DND-41 (cell line): ENCODE measurements around the gene EPRS1.
"Not testable (repeated sequence)": the region's sequence is repeated elsewhere in the genome, so short reads cannot be mapped to it uniquely, and the experiment has no call there.

Experiments used
- ATAC-seq: fragments of 200-7000 bp; cut with Tn5 transposase; 3 replicates; pipeline ENCODE4 v1.9.1; 2021; ENCODE audit warnings: low read depth; ENCODE audit not compliant: insufficient read depth
- DNase-seq: peaks from one replicate; pipeline ENCODE4 v3.0.0-alpha.2; 2020
- H2AFZ ChIP-seq: 2 replicates; pipeline ENCODE4 v1.6.0; 2012; ENCODE audit warnings: low read depth, low read length
- H3K27ac ChIP-seq: 2 replicates; pipeline ENCODE4 v1.5.1; 2012; ENCODE audit warnings: low read length, inconsistent platforms
- H3K27me3 ChIP-seq: fragments of 200-600 bp; sonication (generic); 2 replicates; pipeline ENCODE4 v1.6.0; 2012; ENCODE audit warnings: low read length, mild to moderate bottlenecking, inconsistent platforms; ENCODE audit not compliant: insufficient read depth, poor library complexity
- H3K36me3 ChIP-seq: 2 replicates; pipeline ENCODE4 v1.5.1; 2012; ENCODE audit warnings: low read length, inconsistent platforms; ENCODE audit not compliant: insufficient read depth
- H3K4me1 ChIP-seq: 2 replicates; pipeline ENCODE4 v1.5.1; 2012; ENCODE audit warnings: mild to moderate bottlenecking, low read length; ENCODE audit not compliant: insufficient read depth
- H3K4me2 ChIP-seq: 2 replicates; pipeline ENCODE4 v1.6.0; 2012; ENCODE audit warnings: mild to moderate bottlenecking, moderate library complexity, low read length, inconsistent platforms; ENCODE audit not compliant: insufficient read depth
- H3K4me3 ChIP-seq, 2 experiments: fragments of 200-600 bp in 1 of 2; shearing (Covaris generic) in 1 of 2; 2 replicates each; pipeline ENCODE4 v1.5.1; 2012 to 2016; ENCODE audit warnings: inconsistent platforms in 2 of 2, low read length in 2 of 2, mild to moderate bottlenecking in 2 of 2, low read depth in 1 of 2, moderate library complexity in 1 of 2
- H3K79me2 ChIP-seq: 2 replicates; pipeline ENCODE4 v1.6.0; 2012; ENCODE audit warnings: low read length, inconsistent platforms; ENCODE audit not compliant: insufficient read depth
- H3K9ac ChIP-seq: 2 replicates; pipeline ENCODE4 v1.6.0; 2012; ENCODE audit warnings: low read depth, mild to moderate bottlenecking, inconsistent platforms, low read length, moderate library complexity
- H3K9me3 ChIP-seq: 2 replicates; pipeline ENCODE4 v1.5.1; 2012; ENCODE audit warnings: low read length, moderate library complexity, mild to moderate bottlenecking, inconsistent platforms; ENCODE audit not compliant: insufficient read depth, severe bottlenecking
- H4K20me1 ChIP-seq: 2 replicates; pipeline ENCODE4 v1.6.0; 2012; ENCODE audit warnings: low read length; ENCODE audit not compliant: insufficient read depth
- EZH2 ChIP-seq: IDR thresholded peaks from 3 replicates; pipeline ENCODE4 v1.6.1; 2012; ENCODE audit warnings: borderline replicate concordance, low read depth, mild to moderate bottlenecking, moderate library complexity, low read length, inconsistent platforms; ENCODE audit not compliant: severe bottlenecking
- TF ChIP-seq, protein P1 (sequence below): IDR thresholded peaks from 2 replicates; pipeline ENCODE4 v1.5.1; 2012; ENCODE audit warnings: borderline replicate concordance, low read length, moderate library complexity, mild to moderate bottlenecking; ENCODE audit not compliant: poor library complexity, severe bottlenecking; ENCODE audit errors: extremely low read depth

The EPRS1 gene

DNA sequence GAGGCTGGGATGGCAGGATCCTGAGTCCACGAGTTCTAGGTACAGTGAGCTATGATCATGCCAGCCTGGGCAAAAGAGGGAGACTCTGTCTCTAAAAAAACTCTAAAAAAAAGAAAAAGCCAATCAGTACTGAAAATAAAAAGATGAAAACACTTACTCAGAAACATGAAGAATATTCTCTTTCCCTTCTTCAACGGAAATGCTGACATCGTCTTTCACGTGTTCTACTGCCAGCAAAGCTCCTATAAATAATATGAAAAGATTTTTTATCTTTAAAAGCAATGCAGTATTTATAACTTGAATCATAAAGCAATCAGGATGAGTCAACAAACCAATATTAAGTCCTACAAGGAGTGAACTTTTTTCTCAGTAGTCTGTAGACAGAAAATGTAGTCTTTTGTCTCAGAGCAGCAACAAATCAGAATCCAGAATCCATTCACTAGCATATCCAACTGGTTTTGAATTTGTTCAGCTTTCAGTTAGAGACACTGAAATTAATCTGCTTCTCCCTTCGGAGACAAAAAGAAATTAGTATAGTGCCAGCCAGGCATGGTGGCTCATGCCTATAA is 6.2 kb downstream of the EPRS1 start:
- H3K4me3 ChIP-seq = no peak overlapping the region
- peaks cover 10% of the 10 kb centered on the region; the same call in 1 of the 2 replicates for H4K20me1 ChIP-seq
- peaks cover 28% of the 10 kb centered on the region for H3K4me1 ChIP-seq
- H3K79me2 ChIP-seq = peaks cover 93% of the 10 kb centered on the region
- H3K36me3 ChIP-seq = peaks cover 40% of the 10 kb centered on the region
- ATAC-seq (no peak), DNase-seq (no peak)
- no peak overlapping the region for H2AFZ ChIP-seq
- no peak overlapping the region for H3K27ac ChIP-seq
- H3K9me3 ChIP-seq = no peaks in the 10 kb centered on the region
- H3K9ac ChIP-seq = no peak overlapping the region
- H3K27me3 ChIP-seq = no peaks in the 10 kb centered on the region
- no peak overlapping the region for H3K4me2 ChIP-seq
- TF ChIP-seq, protein P1, sequence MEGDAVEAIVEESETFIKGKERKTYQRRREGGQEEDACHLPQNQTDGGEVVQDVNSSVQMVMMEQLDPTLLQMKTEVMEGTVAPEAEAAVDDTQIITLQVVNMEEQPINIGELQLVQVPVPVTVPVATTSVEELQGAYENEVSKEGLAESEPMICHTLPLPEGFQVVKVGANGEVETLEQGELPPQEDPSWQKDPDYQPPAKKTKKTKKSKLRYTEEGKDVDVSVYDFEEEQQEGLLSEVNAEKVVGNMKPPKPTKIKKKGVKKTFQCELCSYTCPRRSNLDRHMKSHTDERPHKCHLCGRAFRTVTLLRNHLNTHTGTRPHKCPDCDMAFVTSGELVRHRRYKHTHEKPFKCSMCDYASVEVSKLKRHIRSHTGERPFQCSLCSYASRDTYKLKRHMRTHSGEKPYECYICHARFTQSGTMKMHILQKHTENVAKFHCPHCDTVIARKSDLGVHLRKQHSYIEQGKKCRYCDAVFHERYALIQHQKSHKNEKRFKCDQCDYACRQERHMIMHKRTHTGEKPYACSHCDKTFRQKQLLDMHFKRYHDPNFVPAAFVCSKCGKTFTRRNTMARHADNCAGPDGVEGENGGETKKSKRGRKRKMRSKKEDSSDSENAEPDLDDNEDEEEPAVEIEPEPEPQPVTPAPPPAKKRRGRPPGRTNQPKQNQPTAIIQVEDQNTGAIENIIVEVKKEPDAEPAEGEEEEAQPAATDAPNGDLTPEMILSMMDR = no peak
- no peak for TF ChIP-seq EZH2

DNA sequence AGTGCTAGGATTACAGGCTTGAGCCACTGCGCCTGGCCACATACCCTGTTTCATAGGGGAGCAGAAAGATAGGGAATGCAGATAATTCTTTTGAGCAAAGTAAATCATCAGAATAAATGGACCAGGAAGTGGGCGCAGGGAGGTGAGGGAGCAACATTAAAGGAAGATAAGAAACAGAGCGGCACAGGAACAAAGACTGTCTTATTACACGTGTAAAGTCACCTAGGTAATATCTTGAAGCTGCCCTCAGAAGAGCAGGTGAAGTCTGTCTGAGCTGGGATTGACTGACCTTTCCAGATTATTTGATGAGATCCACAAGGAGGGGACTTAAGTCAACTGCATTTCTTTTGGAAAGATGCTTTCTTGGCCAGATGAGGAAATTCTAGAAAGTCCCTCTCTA is 7.7 kb downstream of the EPRS1 start:
- peaks cover 91% of the 10 kb centered on the region for H3K79me2 ChIP-seq
- no peak overlapping the region for H3K4me3 ChIP-seq
- no peaks in the 10 kb centered on the region for H3K9me3 ChIP-seq
- H3K4me2 ChIP-seq = no peak overlapping the region
- peaks cover 11% of the 10 kb centered on the region; the same call in 1 of the 2 replicates for H4K20me1 ChIP-seq
- H3K27ac ChIP-seq = no peak overlapping the region
- H2AFZ ChIP-seq = no peak overlapping the region
- ATAC-seq (no peak), DNase-seq (no peak)
- peaks cover 52% of the 10 kb centered on the region for H3K36me3 ChIP-seq
- H3K4me1 ChIP-seq = peaks cover 13% of the 10 kb centered on the region
- H3K27me3 ChIP-seq = no peaks in the 10 kb centered on the region
- no peak overlapping the region for H3K9ac ChIP-seq
- TF ChIP-seq, protein P1 = no peak
- TF ChIP-seq EZH2 = no peak

DNA sequence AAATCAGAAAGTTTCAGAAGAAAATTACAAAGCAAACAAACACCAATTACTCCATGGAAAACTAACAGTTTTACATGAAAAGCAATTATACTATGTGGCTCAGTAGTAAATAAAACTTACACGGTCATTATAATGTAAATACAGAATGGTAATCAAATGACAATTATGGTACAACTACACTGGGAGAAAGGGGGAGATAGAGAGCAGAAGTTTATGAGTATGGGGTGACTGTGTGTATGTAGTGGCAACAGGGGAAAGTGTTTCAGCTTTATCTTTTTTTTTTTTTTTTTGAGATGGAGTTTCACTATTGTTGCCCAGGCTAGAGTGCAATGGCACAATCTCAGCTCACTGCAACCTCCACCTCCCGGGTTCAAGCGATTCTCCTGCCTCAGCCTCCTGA is 8.5 kb downstream of the EPRS1 start:
- peaks cover 83% of the 10 kb centered on the region for H3K79me2 ChIP-seq
- H4K20me1 ChIP-seq, H3K9ac ChIP-seq, H3K4me2 ChIP-seq, DNase-seq, H3K4me3 ChIP-seq, H3K4me1 ChIP-seq, H3K9me3 ChIP-seq, H3K27ac ChIP-seq, H2AFZ ChIP-seq, H3K27me3 ChIP-seq: not testable (repeated sequence)
- peak; percentile 35; the same call in 1 of the 3 replicates for ATAC-seq
- peaks cover 57% of the 10 kb centered on the region for H3K36me3 ChIP-seq

DNA sequence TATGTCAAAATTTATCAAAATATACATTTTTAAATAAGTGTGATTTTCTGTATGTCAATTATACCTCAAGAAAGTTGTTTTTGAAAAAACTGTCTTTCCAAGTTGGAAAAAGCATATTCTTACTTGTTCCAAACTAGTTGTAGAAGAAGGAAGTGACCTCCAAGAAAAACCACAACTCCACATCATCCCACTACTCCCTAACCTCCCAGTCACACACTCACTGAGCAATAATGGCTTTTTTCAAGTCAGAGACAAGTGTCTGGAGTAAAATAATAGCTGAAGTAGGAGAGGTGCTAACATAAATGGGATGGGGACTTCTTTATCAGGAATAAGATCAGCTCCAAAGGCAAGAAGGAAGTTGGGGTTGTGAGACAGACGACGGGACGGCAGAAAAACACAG is 13.4 kb downstream of the EPRS1 start:
- peaks cover 72% of the 10 kb centered on the region for H3K36me3 ChIP-seq
- H3K4me2 ChIP-seq = no peak overlapping the region
- no peak overlapping the region for H3K9ac ChIP-seq
- no peaks in the 10 kb centered on the region for H3K27me3 ChIP-seq
- peaks cover 3% of the 10 kb centered on the region; the same call in 1 of the 2 replicates for H3K4me1 ChIP-seq
- H4K20me1 ChIP-seq = peaks cover 3% of the 10 kb centered on the region; the same call in 1 of the 2 replicates
- no peak overlapping the region for H3K4me3 ChIP-seq
- DNase-seq (no peak), ATAC-seq (no peak)
- H3K9me3 ChIP-seq = no peaks in the 10 kb centered on the region
- H2AFZ ChIP-seq = no peak overlapping the region
- H3K79me2 ChIP-seq = peaks cover 43% of the 10 kb centered on the region
- no peak overlapping the region for H3K27ac ChIP-seq
- no peak for TF ChIP-seq EZH2
- TF ChIP-seq, protein P1 = no peak
